Suprapubic skin (tissue), 4 donors: ENCODE data around the gene TMPRSS6.

Experiments
- CTCF ChIP-seq, 2 donors: fragments of 200-600 bp in 1 of 2; fragments of 450-650 bp in 1 of 2; sonication (generic) in 1 of 2; IDR thresholded peaks; one replicate each; pipeline ENCODE4 v1.5.1; 2016 to 2019; ENCODE audit warnings: antibody characterized with exemption in 2 of 2, mild to moderate bottlenecking in 1 of 2, moderate library complexity in 1 of 2
- EP300 ChIP-seq: sonication (generic); formaldehyde crosslinking; IDR thresholded peaks from one replicate; pipeline ENCODE4 v1.6.1; 2017; ENCODE audit warnings: antibody characterized with exemption
- POLR2A ChIP-seq, 2 donors: fragments of 450-650 bp; IDR thresholded peaks; one replicate each; pipeline ENCODE4 v1.6.1; 2017; ENCODE audit warnings: antibody characterized with exemption in 2 of 2, mild to moderate bottlenecking in 2 of 2, moderate library complexity in 2 of 2
- POLR2AphosphoS5 ChIP-seq, 3 donors: sonication (generic); formaldehyde crosslinking; IDR thresholded peaks; one replicate each; pipeline ENCODE4 v1.6.1; 2017; ENCODE audit warnings: antibody characterized with exemption in 3 of 3

DNA sequence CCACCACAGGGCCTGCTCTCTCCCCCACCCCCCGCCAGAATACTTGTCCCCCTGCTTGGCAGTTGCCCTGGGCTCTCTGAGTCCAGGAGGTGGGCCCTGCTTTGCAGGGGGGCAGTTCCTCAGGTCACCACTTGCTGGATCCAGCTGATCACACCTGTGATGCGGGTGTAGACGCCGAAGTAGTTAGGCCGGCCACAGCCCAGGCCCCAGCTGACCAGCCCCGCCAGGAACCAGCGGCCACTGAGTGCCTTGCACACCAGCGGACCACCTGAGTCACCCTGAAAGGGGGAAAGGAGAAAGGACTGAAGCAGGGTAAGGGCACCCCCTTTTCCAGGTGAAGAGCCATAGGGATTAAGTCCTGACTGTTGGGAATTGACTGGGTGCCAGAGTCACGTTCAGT is 43.6 kb downstream of the TMPRSS6 start:
- TF ChIP-seq POLR2A (IDR thresholded peaks at IDR 0.05) (no peak), CTCF (IDR thresholded peaks at IDR 0.05) (no peak), POLR2AphosphoS5 (IDR thresholded peaks at IDR 0.05) (no peak), EP300 (no peak)
